HG02973 (cell line): ENCODE results near the gene SLC27A2.
A peak's percentile ranks its signal among the peaks of the same experiment; 100 is the strongest.

Source experiments
- ATAC-seq: cut with Tn5 transposase; IDR thresholded peaks from one replicate; pipeline ENCODE4 v1.9.1; 2021; ENCODE audit warnings: moderate library complexity; ENCODE audit not compliant: unreplicated experiment

The SLC27A2 gene

GRCh38 chr15:50234764-50235163 is 52.8 kb downstream of the SLC27A2 start:
- ATAC-seq: no peak

- ATAC-seq: no peak
Measured at GRCh38 chr15:50235794-50236193, 53.8 kb downstream of the SLC27A2 start.

DNA sequence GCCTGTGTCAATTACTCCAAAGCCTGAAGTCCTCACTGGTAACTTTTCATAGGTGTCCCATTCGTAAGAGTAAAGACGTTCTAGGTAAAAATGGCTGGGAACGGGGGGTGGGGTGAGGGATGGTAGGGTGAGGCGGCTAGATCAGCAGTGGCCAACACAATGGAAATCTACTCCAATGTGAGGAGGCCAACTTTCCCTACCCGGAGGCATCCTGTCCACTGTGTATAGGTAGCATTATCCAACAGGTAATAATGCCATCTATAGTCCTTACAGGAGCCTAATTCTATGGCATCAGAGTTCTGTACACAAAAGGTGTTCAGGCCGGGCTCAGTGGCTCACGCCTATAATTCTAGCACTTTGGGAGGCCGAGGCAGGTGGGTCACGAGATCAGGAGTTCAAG is 54.4 kb downstream of the SLC27A2 start:
- no peak for ATAC-seq

DNA sequence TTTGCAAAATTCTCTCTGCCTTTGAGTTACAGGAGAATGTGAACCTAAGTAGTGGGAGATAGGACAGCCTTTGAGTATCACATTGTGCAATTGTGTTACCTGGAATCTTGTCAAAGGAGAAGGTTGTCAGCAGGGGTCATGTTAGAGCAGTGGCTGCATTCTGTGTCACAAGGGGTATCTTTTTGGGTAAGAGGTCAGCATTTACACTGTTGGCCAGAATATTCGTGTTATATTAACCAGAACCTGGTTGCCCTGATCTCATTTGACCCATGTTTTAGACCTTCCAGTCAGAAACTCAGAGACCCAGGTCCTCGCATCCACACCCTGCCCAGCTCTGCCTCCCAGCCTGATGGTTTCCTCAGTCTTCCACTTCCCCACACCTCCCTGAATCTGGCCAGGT is 56.3 kb downstream of the SLC27A2 start:
- no peak for ATAC-seq

GRCh38 chr15:50241684-50242450 is 59.9 kb downstream of the SLC27A2 start:
- ATAC-seq: no peak

- no peak for ATAC-seq
Measured at GRCh38 chr15:50244153-50244552, 62.2 kb downstream of the SLC27A2 start.

DNA sequence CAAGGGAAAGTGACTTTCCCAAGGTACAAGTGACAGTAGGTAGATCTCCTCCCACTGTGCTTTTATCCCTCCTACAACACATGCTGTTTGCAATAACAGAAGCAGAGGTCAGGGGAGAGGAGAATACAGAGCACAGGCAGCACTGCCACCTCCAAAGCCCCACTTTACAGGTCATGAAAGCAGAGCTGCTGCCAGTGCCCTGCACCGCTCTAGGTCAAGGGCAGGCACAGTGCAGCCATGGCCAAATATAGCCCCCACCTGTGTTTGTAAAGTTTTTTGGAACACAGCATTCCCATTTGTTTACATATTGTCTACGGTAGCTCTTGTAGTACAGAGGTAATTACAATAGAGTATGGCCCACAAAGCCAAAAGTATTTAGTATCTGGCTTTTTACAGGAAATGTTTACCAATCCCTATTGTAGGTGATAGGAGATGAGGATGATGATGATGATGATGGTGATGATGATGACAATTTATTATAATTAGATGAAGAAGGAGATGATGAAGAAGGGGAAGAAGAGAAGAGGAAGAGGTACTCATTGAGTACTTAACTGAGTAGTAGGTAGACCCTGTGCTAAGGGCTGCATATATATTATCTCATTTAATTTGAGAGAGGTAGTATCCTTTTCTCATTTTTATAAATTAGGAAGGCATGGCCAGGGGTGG is 63.1 kb downstream of the SLC27A2 start:
- ATAC-seq: no peak

DNA sequence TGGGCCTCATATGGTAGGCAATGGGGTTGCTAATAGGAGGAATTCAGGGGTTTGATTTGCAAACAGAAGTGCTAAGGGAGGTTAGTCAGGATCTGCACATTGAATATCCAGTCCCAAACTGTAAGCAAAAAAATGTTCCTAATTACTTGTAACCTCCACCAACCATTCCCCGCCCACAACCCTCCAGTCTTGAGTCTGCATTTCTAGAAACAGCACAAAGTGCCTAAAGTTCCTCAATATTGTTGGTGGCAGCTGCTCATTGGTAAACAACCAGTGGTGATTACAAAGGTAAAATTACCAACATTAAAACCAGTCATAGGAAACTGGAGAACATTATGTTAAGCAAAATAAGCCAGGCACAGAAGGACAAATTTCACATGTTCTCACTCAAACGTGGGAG is 64.6 kb downstream of the SLC27A2 start:
- no peak for ATAC-seq

- ATAC-seq: peak; percentile 91
Measured at GRCh38 chr15:50247819-50248655, 66.0 kb downstream of the SLC27A2 start.

DNA sequence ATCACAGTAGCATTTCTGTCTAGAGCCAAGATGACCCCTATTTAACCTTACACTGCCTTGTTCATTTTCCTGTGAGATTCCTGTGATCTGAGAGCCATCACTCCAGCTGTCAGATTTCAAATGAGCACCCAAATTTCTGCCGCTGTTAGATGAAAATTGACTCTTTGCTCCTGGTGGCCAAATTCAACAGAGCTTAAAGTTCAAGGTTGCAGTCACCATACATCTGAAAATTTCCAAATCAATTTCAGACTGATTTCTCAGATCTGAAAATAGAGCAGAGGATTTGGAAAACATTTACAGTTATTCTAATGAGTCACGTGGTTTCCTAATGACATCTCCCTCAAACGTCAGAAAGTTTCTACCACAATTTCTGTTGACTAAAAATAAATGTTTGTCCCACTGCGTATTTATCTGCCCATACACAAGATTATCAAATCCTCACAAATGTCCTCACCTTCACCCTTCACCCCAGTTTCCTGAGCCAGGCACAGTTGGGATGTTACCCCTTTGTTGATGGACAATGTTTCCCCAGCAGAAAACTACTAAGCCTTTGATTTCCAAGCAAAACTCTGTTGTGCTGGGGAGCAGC is 67.1 kb downstream of the SLC27A2 start:
- no peak for ATAC-seq

DNA sequence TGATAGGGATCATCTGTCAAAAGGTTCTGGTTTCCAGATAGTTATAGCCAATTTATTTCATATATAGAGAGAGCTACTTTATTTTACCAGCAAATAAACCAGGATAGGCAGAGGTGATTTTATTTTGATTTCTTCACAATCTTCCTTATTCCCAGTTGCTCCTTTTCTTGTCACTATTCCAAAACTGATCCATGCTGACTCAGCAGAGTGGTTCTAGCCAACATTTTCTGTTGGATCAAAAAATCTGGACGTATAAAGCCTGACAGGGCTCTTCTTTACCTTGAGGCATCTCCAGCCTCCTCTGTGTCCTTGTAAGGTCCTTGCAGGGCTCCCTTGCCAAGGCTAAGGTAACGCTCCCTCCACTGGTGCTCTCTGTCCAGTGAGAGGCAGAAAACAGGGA is 67.7 kb downstream of the SLC27A2 start:
- ATAC-seq: no peak

GRCh38 chr15:50250760-50251394 is 68.9 kb downstream of the SLC27A2 start:
- ATAC-seq: no peak

DNA sequence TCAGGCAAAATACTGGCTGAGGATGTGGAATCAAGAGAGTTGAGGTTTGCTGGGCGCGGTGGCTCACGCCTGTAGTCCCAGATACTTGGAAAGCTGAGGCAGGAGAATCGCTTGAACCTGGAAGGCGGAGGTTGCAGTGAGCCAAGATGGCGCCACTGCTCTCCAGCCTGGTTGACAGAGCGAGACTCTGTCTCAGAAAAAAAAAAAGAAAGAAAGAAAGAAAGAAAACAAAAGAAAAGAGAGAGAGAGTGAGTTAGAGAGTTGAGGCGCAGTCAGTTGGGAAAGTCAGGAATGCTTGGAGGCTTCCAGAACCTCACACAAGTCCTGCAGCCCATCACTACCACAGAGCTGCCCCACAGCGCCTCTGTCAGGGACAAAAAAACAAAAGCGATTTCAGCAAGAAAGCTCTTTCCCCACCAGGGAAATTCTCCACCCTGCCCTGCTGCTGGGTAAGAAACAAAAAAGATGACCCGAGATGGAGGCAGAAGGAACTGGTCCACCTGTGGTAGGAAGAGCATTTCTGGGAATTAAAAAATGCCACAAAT is 69.7 kb downstream of the SLC27A2 start:
- ATAC-seq: no peak

DNA sequence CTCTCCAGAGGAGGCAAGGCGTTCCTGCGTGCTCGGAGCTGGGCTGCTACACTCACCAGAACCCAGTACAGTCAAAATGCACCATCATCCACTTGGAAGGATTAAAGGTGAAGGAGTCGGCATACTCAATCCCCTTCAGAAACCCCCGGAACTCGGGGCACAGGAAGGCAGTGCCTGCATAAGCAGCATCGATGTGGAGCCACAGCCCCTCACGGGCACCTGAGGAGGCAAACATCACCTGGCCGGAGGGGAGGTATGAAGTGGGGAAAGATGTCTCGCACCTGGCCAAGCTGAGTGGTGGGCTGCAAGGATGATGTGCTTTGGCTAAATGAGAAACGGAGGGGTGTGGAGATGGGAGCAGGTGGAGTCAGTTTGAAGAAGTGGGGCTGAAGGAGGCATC is 70.6 kb downstream of the SLC27A2 start:
- ATAC-seq: no peak

DNA sequence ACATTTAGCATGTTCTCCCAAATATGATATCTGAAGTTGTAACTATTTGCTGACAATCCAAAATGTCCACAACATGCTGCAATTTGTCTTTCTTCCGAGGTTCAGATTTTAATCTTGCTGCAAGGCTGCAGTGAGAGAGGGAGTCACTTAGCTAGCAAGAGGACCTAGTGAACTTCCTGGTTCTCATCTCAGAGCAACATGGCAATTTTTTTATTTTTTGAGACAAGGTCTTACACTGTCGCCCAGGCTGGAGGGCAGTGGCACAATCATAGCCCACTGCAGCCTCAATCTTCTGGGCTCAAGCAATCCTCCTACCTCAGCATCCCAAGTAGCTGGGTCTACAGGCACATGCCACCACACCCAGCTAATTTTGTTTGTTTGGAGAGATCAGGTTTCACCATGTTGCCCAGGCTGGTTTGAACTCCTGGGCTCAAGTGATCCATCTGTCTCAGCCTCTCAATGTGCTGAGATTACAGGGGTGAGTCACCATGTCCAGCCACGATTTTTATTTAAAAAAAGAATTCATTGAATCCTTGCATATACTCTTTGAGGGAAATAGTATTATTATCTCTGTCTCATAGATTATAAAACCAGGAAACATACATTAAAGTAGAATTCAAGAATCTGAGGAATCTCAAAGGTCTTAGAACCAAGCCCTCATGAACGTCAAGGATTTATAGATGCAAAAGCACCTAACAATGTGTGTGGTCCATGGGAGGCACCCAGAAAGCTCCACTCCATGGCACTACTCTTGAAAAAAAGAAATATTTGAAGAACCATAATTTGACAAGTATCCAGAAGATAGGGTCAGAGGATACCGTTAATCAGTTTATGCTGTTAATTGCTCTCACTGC is 74.4 kb downstream of the SLC27A2 start:
- ATAC-seq: no peak

GRCh38 chr15:50257332-50257731 is 75.3 kb downstream of the SLC27A2 start:
- no peak for ATAC-seq

DNA sequence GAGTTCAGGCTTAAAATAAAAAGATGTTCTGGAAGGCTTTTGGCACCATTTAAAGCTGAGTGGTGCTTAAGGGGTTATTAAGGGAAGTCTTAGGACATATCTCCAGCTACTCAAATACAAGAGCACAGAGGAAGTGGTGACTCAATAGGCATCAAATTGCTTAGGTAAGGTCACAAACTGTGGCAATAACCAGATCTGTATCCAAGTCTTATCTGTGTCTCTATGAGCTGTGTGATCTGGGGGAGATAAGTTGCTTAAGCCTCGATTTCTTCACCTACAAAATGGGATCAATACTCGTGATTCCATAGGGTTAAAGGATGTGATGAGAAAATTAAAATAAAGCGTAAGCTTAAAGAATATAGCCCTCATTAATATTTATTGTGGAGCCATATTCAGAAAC is 75.9 kb downstream of the SLC27A2 start:
- ATAC-seq: no peak

GRCh38 chr15:50259276-50259675 is 77.3 kb downstream of the SLC27A2 start:
- ATAC-seq: no peak

DNA sequence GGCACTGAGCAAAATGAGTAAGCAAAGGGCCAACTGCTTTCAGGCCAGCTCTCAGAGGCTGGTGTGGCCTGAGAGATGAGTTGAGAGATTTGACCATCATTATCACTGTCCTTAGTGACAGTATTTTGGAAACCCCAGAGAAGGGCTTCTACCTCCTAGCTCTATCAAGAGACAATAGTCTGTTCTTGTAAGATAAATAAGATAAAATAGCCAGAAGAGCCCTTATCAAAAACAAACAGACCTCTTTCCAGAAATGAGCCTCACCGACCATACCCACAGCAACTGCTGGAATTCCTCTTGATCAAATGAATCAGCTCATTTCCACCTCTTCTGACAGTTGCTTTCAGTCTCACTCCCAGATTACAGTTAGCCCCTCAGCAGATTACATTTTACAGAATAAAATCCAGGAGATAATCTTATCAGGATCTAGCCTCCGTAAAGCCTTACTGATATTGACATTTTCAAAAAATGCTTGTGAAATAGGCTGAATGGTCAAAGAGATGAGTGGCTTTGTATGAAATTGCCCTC is 79.0 kb downstream of the SLC27A2 start:
- ATAC-seq: no peak
